Esophagus squamous epithelium (tissue), 4 donors: ENCODE measurements around the gene FNDC3A.

Experiments
- CTCF ChIP-seq, 6 experiments: fragments of 450-650 bp in 4 of 6; fragments of 200-600 bp in 2 of 6; sonication (generic) in 2 of 6; IDR thresholded peaks; one replicate each; pipeline ENCODE4 v1.5.1; 2016 to 2019; ENCODE audit warnings: antibody characterized with exemption in 6 of 6, mild to moderate bottlenecking in 4 of 6, moderate library complexity in 4 of 6
- POLR2A ChIP-seq, 4 donors: fragments of 450-650 bp; IDR thresholded peaks; one replicate each; pipeline ENCODE4 v1.6.1; 2017; ENCODE audit warnings: antibody characterized with exemption in 4 of 4, mild to moderate bottlenecking in 4 of 4, moderate library complexity in 3 of 4

GRCh38 chr13:49253310-49253709, 277.6 kb downstream of the FNDC3A start:
- TF ChIP-seq CTCF (IDR thresholded peaks at IDR 0.05) (no peak), POLR2A (IDR thresholded peaks at IDR 0.05) (no peak)
